HG03066 (cell line): ENCODE results near the gene DBNDD2.

Experiments used
- ATAC-seq: cut with Tn5 transposase; IDR thresholded peaks from one replicate; pipeline ENCODE4 v1.9.1; 2021; ENCODE audit warnings: low read depth; ENCODE audit not compliant: unreplicated experiment

DBNDD2 gene

DNA sequence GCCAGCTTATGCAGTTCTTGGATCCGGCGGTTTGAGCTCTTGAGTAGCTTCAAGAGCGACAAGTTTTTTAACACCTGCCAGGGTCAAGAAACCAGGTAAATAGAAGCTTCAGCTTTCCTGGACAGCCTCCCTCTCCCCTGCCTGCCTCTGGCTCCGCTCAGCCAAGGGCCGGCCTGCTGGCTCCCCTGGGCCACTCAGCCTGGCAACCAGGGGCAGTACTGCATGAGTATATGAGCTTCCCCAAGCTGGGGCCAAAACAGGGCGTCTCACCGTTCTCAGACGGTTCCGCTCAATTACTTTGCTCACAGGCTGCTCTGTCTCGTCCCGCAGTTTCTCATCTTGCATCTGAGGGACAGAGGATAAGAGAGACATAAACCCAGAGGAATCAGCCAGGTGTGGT, 30.8 kb upstream of the DBNDD2 start:
- ATAC-seq: no peak

DNA sequence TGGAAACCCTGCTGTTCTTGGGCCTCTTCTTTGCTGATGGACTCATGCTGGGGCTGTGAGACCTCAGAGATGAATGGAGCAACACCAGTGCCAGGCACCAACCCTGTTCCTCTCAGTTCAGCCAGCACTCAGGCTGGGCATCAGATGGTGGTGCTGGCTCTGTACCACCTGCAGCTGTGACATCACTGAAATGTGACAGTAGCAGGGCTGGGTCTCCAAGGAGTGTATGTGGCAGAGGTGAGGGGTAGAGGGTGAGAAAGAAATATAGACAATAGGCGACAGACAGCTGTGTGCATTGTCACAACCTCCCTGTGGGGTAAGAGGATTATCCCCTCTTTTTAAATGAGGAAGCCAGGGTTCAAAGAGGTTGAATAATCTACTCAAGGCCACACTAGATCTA, 29.9 kb upstream of the DBNDD2 start, which contains the start of gene TP53TG5:
TSS of gene TP53TG5 (minus strand) at position 135 of the 400 bp plus-strand sequence. CDS start at position 46, 89 bp downstream.
- ATAC-seq: no peak

DNA sequence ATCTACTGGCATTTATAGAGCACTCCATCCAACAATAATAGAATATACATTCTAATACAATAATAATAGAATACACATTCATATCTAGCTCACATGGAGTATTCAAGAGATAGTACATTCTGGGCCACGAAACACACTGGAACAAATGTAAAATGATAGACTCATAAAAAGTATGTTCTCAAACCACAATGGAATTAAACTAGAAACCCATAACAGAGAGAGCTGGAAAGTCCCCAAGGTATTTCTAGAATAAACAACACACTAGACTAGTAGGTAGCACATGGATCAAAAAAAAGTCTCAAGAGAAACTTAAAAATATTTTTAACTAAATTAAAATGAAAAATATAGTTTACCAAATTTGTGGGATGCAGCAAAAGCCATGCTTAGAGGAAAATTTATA, 20.8 kb upstream of the DBNDD2 start:
- ATAC-seq: no peak

DNA sequence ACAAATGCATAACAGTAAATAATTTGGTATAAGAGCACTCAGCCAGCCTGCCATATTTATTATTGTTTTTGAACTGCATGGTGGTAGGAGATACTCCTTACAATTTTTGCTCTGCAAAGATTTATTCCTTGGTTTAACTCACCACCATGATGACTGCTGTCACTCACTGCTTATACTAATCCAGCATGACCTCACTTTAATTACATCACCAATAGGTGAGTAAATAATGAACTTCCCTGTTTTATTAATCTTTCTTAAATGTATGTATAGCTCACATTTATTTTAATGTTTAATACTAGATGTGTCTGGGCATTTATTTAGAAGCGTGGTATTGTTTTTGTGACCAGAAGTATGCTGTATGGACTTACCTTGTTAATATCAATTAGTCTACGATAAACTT, 17.2 kb upstream of the DBNDD2 start:
- no peak for ATAC-seq

DNA sequence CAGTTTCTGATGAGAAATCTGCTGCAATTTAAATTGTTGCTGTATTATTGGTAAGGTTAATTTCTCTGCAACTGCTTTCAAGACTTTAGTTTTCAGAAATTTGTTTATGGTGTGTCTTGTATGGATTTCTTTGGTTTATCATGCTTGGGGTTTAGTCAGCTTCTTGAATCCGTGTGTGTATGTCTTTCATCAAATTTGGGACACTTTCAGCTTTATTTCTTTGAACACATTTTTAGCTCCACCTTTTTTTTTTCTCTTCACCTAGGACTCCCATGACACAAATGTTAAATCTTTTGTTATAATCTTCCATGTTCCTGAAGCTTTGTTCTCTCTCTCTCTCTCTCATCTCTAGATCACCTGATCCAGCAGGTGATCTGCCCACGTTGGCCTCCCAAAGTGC, 16.5 kb upstream of the DBNDD2 start:
- ATAC-seq: no peak

DNA sequence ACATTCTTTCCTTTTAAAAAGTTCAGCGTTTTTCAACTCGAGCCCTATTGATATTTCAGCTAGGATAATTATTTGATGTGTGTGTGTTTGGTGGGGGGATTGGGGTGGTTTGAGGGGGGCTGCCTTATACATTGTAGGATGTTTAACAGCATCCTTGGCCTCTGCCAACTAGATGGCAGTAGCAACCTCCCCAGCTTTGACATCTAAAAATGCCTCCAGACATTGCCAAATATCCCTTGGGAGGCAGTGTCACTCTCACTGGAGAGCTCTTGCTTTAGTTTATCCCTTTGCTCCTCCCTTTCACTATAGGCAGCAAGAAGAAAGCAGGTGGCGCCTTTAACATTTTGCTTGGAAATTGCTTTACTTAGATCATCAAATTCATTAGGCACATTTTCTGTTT, 15.4 kb upstream of the DBNDD2 start:
- no peak for ATAC-seq

DNA sequence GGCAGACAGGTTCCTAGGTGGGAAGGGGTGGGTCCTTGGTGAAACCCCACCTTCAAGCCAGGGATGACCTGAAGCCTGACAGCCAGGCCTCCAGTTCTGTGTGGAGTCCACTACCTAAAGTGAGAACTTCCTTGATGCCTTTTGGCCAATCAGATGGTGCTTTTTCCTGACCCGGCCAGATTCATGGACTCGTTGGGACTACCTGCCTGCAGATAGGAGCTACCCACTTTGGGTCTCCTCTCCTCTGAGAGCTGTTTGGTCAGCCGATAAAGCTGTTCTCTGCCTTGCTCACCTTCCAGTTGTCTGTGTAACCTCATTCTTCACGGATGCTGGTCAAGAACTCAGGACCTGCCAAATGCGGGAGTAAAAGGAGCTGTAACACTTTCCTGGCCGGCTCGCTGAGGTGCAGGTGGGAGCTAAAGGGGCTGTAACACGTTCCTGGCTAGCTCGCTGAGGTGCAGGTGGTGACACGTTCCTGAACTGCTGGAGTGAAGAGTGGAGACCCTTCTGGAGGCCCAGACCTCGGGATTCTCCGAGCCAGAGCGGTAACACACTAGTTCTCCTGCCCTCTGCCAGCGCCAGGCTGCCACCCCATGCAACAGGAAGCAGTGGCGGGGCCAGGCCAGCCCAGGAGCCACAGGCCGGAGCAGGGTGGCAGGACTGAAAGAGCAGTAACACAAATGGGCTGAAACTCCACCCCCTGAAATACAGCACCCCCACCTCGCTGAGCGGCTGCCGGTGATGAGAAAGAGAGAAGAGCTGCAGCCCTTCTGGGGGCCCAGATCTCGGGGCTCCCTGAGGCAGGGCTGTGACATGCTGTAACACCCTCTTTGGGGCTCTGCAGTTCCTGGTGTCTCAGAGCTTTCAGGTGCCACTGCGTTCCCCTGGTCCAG, 13.6 kb upstream of the DBNDD2 start:
- ATAC-seq: no peak

DNA sequence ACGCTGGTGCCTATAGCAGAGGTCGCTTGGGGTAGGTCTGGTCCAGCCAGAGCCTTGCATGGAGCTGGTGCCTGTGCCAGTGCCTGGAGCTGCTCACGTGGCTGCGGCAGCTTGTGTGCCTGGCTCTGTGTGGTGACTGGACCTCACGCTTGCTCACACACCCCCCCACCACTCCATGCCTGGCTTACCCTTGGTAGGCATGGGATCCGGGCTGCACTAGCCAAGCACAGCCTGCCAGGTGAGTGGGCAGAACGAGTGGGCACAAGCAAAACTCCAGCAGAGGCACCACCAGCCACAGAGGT, 13.0 kb upstream of the DBNDD2 start:
- no peak for ATAC-seq

DNA sequence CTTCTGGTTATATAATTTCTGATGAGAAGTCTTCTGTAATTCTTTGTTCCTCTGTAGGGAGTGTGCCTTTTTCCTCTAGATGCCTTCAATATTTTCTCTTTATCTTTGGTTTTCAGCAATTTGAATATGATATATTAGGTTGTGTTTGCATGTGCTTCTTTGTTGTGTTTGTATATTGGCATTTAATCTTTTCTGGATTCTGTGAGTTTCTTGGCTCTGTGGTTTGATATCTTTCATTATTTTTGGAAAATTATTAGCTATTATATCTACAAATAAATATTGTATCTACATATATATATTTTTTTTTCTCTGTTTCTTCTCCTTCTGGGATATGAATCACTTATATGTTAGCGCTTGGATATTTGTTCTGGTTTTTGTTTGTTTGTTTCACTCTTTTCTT, 9.1 kb upstream of the DBNDD2 start:
- no peak for ATAC-seq

DNA sequence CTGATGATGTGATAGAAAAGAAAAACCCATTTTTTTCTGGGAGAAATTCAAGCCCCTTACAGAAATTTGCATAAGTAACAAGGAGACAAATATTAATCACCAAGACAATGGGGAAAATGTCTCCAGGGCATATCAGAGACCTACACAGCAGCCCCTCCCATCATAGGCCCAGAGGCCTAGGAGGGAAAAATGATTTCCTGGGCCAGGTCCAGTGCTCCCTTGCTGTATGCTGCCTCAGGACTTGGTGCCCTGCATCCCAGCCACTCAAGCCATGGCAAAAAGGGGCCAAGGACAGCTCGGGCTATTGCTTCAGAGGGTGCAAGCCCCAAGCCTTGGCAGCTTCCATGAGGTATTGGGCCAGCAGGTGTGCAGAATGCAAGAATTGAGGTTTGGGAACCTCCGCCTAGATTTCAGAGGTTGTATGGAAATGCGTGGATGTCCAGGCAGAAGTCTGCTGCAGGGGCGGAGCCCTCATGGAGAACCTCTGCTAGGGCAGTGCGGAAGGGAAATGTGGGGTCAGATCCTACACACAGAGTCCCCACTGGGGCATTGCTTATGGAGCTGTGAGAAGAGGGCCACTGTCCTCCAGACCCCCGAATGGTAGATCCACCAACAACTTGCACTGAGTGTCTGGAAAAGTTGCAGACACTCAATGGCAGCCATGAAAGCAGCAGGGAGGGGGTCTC, 7.6 kb upstream of the DBNDD2 start:
- ATAC-seq: no peak

DNA sequence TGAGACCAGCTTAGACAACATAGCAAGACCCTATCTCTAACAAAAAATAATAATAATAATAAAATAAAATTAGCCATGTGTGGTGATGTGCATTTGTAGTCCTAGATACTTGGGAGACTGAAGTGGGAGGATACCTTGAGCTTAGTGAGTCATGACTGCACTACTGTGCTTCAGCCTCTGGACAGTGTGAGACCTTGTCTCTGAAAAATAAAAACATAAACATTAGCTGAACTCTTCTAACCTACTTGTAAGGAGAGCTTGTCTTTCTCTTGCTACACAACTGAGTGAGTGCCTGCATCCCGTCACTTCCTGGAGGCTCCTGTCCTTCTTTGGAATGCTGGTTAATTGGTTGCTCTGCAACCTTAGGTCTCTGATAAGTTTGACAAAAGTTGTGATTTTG, 5.1 kb upstream of the DBNDD2 start:
- ATAC-seq: no peak

DNA sequence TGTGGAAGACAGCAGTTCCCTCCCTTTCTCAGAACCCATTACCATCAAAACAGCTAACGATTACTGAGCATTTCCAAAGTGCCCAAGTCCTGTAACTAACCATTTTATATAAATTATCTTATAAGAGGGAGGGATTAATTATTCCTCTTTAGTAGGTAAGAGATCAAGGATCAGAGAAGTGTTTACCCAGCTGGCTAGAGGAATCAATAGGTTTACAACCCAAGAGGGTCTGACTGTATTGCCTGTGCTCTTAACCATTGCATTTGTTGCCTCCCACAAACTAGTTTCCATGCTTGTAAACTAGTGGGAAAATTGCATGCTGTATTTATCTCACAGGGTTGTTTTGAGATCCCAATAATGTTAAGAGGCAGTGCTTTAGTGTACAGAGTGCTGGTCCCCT, 3.7 kb upstream of the DBNDD2 start:
- no peak for ATAC-seq

DNA sequence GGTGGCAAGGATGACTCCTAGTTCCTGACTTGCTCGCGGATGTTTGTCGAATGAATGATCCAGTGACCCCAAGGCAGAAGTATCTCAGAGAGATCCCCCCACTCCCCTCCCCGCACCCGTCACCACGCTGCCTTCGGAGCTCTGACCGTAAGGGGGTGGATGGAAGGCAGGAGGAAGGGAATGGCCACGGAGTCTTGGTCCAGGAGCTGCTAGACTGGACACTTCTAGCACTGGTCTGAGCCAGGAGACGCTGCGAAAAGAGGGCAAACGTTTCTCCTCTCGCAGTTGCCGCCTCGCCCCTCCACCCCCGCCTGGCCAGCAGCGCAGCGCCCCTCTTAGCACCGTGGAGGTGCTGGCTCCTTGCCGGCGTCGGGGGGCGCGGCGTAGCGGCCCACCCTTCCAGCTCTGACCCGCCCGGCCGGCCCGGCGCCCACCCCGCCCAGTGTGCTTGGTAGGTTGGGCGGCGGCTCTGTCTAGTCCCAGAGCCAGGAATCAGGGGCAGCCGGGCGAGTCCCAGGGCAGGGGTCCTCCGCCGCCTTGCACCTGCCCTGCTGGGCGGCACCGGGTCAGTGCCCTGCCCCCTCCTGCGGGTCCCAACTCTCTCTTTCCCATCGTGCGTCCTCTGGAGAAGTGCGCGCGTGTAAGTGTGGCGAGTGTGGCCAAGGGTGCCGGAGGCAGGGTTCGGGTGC, 2.4 kb upstream of the DBNDD2 start:
- no peak for ATAC-seq

DNA sequence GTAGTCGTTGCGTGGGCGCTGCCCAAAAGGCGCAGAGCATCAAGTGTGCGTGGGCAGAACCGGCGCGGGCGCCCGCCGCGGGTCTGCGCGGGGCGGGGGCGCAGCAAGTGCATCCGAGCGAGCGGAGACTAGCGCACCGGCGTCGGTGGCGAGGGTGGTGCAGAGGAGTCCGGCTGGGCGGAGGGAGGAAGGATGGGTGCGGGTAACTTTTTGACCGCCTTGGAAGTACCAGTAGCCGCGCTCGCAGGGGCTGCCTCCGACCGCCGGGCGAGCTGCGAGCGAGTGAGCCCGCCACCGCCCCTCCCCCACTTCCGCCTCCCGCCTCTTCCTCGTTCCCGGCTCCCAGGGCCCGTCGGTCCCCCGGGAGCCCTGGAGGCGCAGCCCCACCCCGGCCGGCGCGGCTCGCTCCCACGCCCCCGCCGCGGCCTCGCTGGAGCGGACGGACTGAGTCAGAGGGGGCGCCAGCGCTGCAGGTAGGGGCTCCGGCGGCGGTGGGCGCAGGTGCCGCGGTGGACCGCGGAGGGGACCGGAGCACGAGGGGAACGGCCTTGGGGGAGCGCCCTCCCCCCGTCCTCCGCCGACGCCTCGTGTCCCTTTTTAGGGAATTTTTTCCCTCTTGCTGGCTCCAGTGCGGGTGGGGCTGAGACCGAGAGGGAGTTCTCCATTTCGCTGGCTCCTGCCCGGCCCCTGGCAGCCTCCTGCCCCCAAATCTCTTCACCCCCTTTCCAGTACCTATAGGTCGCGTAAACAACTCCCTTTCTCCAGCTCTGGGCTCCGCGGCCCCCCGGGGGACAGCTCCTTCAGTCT, 1.6 kb upstream of the DBNDD2 start:
- ATAC-seq: no peak

DNA sequence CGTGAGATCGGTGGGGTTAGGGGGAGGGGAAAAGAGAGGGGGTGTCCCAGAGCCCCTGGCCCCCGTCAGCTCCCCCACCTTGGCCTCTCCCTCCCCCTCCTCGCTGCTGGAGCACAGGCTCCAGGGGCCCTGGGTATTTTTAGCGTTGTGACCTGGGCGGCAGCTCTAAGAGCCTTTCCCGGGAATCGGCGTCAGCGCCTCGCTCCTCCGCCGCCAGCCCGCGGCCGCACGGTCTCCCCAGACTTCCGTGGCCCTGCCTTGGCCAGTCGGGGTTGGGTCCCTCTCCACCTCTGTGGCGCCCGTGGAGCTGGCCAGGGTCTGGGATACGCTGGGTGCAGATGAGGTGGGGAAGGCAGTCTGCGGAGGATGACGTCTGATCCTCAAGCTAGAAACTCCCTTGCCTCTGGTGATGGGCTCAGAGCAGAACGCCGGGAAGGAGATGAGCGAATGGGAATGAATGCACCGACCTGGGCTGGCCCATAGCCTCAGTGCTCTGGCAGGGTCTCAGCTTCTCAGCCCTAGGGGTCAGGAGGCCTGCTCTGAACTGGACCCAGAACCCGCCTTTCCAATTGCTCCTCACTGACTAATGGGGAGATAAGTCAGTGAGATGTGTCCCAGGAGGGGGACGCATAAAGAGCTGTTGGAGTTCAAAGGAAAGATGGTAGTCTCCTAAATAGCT, 883 bp upstream of the DBNDD2 start:
- no peak for ATAC-seq

DNA sequence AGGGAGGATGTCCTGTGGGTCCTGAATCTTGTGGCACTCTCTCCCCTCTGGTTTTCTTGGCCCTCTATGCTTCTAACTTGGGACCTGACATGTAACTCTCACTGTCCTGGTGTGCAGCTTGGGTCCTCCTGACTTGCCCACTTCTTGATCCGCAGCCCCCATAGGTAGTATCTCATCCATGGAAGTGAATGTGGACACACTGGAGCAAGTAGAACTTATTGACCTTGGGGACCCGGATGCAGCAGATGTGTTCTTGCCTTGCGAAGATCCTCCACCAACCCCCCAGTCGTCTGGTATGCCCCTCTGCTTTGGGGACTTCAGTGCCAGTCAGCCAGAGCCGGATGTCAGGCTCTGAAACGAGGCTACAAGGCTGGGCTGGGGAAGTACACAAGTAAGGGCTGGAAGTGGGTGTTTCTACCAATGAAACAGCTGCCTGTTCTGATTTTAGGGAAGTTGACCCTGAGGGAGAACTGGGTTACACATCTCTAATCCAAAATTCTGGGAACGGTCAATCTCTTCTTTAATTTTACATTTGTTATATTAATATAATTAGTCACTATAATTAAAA, 641 bp downstream of the DBNDD2 start:
- ATAC-seq: no peak

DNA sequence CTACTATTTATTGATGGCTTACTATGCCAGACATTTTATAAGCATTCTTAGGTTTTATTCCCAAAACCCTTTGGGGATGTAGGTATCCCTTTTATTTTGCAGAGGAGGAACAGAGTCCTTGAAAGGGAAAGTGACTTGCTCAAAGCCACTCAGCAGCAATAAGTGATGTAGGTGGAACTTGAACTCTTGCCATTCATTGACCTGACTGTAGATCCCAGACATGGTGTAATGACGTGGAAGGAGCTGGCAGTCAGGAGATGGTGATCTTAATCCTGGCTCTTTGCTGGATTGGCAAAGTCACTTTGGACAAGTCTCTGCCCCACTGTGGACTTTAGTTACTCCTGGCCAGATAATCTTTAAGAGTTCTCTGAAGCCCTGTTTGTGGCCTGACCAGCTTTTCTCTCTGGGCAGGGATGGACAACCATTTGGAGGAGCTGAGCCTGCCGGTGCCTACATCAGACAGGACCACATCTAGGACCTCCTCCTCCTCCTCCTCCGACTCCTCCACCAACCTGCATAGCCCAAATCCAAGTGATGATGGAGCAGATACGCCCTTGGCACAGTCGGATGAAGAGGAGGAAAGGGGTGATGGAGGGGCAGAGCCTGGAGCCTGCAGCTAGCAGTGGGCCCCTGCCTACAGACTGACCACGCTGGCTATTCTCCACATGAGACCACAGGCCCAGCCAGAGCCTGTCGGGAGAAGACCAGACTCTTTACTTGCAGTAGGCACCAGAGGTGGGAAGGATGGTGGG, 1.6 kb downstream of the DBNDD2 start:
- no peak for ATAC-seq

DNA sequence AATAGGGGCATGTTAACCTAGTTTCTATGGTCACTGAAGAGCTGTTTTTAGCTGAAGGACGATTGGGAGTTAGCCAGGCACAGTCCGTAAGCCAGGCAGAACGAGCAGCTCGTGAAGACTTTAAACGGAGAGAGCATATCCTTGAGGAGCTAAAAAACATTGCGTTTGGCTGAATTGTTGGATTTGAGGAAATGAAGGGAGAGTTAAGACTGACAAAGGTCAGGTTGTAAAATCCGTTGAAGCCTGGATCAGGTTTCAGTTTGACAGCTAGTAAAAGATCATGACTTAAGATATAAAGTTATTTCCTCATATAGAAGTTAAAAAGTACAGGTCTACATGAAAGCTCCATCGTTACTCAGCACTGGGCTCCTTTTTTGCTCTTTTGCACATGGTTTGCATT, 2.8 kb downstream of the DBNDD2 start:
- no peak for ATAC-seq

DNA sequence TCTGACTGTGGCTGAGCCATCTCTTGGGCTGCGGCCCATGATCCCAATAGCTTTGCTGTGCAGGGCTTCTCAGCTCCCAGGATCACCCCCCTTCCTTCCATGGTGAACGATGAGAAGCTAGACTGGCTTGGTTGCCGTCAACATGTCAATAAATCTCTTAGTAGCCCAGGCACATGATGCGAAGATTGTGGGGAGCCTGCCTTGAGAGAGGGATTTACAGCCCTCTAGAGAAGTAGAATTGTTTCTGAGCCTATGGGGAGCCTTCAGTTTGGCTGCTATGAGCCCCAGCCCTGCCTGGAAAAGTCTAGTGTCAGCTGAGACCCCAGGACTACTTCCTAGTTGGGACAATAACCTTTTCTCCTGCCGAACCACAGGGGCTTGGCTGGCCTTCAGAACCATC, 4.6 kb downstream of the DBNDD2 start:
- ATAC-seq: no peak
